OCI-M2 (cell line): ENCODE data around the gene OSBPL6.
"Not testable (repeated sequence)": the region's sequence is repeated elsewhere in the genome, so short reads cannot be mapped to it uniquely, and the experiment has no call there.

ENCODE experiments used
- DNase-seq: peaks from one replicate; lab custom pipeline; 2025; ENCODE audit not compliant: unreplicated experiment; lab: John Stamatoyannopoulos, UW

Gene OSBPL6

DNA sequence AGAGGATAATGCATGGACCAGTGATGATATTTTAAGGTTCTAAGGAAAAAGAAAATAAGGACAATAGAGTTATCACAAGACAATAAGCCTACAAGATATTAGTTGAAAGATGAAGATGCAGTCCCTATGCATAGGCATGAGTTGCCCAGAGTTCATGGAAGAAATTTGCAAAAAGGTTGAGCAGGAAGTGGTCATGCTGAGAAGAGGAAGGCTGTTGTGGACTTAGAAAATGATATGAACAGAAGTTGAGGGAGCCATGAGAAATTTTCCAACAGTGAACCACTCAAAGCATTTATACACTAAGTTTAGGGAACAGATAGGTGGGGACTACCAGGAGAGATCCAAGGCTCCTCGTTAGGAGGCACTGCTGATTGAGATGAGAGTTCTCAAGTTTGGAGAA, 3.5 kb downstream of the OSBPL6 start:
- DNase-seq, result no peak

DNA sequence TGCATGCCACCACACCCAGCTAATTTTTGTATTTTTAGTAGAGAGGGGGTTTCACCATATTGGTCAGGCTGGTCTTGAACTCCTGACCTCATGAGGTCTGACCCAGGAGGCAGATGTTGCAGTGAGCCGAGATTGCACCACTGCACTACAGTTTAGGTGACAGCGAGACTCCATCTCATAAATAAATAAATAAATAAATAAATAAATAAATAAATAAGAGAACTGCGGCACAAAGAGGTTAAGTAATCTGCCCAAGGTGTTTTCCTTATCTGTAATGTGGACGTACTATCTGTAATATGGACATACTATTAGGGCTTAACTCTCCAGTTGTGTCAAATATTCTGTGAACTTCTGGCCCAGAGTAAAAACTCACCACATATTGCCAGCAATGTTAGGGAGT, 4.1 kb downstream of the OSBPL6 start:
- not testable (repeated sequence) for DNase-seq

DNA sequence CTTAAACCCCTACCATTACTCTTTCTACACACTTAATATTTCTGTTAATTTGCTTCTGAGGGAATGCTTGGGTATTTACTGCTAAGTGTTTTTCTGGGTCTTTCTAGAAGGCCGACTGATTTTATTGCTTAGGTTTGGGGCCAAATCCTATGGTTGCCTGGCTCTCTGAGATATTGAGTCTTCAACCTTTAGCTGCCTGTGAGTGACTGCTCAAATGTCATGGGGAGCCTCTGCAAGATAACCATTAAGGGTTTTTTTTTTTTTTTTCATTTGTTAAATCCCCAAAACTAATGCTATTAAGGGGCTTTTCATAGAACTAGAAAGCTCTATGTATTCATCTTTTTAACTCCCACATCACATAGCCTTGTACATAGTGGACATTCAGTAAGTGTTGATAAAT, 5.0 kb downstream of the OSBPL6 start:
- no peak for DNase-seq

DNA sequence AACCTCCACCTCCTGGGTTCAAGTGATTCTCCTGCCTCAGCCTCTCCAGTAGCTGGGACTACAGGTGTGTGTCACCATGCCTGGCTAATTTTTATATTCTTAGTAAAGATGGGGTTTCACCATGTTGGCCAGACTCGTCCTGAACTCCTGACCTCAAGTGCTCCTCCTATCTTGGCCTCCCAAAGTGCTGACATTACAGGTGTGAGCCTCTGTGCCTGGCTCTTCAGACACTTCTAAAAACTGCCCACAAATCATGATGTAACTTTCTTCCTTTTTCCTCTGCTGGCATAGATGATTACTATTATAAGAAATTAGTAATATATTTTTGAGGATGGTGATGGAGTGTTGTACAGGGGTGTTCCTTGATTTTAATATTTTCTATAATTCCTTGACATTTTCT, 6.0 kb downstream of the OSBPL6 start:
- no peak for DNase-seq

DNA sequence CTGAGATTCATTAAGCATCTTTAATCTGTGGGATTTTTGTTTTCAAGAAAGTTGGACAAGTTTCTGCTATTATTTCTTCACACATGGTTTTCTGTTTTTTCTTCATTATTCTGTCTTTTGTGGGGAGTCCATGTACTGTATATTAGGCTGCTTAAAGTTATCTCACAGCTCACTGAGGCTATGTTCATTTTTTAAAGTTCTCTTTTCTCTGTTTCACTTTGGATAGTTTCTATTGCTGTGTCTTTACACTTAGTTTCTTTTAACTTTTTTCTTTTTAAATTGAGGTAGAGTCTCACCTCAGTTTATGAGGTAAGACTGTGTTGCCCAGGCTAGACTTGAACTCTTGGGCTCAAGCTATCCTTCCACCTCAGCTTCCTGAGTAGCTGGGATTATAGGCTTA, 8.6 kb downstream of the OSBPL6 start:
- DNase-seq, result no peak

DNA sequence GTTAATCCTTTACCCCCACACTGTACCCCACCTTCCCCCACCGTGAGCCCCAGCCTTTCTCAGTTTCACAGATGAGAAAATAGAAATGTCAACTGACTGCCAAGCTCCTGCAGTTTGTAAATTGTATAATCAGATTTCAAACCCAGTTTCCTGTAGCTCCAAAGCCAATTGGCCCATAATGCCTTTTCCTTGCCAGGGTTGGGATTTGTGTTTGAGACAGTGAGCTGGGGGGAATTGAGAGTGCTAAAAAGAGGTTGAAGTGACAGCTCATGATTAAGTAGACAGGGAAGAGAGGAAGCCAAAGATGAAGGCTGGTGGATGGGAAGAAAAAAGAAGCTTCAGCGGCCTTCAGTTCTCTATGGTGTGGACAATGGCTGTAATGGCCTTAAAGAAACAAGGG, 10.7 kb downstream of the OSBPL6 start:
- DNase-seq, result no peak

DNA sequence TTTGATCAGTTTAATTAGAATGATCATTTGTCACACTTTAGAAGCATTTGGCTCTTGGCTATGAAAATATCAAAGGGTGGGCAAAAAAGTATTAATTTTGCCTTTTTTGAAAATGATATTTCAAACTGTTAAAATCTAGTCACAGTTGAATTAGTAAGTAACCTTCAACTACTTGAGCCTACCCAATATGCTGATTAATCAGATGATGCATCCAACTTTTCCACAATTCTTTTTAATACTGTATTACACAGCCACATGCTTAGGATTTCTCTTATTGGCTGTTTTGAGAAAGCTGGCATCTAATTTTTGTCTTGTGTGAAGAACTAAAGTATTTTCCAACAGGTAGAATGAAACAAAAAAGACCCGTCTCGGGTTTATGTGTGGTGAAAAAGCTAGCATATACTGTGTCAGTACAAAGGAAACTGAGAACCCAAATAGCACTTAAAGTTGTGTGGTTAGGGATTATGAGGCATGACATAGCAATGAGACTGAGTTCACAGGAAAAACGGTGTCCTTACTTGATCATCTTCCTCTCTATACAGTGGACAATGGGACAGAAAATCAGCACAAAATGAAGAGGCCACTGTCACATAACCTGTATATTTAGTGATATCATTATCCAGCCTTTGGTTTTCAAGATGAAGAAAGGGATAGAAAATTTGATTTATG, 11.7 kb downstream of the OSBPL6 start:
- DNase-seq, result no peak

DNA sequence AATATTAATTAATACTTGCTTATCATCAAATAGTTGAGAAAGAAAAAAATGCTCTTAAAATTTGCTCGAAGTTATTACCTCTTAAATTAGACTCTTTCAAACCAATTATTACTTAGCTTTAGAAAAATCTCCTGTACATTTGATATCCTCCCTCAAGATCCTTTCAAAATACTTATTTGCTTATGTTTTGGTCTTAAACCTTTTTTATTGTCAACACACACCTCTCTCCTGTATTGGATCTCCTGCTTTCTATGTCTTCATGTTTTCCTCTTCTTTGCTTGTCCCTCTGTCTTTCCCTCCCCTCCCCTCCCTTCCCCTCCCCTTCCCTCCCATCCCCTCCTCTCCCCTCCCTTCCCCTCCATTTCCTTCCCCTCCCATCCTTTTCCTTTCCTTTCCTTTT, 14.0 kb downstream of the OSBPL6 start:
- no peak for DNase-seq

DNA sequence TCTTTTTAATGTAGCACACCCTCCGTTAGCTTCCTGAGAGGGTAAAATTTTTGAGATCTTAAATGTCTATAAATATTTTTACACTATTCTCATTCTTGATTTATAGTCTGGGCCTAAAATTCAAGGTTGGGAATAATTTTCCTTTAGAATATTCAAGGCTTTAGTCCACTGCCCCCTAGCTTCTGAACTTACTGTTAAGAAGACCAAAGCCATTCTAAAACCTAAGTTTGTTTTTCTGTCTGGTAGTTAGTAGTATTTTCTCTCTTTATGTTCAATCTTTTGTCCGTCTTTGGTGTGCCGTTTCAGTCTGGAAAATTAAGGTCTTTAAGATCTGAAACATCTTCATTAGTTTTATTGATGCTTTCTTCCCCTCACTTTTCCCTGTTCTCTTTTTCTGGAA, 14.5 kb downstream of the OSBPL6 start:
- no peak for DNase-seq

DNA sequence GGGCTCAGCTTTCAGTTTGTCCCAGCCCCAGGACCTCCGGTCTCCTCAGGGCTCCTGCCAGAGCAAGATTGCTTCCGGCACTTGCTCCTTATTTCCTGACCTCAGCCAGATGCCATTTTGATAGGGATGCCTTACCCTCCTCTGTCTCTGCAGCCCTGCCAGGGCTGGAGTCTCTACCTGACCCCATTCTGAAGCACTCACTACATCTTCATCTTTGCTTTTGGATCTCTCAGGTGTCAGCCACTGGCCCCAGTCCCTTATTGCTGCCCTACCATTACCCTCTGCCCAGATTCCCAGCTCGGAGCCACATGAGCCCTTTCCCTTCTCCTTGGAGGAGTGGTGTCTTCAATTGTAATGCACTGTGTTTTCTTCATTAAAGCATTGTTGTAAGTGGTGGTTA, 17.1 kb downstream of the OSBPL6 start:
- no peak for DNase-seq

DNA sequence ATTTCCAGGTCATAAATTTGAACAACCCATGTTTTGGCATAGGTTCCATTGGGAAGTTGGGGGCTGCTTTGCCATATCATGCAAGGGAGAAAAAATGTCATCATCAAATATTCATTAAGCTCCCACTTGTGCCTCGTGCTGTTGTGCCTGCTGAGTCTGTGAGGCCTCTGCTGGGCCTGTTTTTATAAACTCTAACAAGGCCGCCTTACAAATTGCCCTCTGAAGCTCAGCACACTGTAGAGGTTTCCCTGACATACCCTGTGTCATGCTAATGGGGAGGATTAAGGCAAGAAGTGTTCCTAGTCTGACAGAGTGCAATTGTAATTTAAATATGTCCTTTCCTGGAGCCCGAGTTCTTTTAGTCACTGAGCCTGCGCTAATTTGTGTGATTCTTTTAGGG, 17.6 kb downstream of the OSBPL6 start:
- DNase-seq, result no peak

DNA sequence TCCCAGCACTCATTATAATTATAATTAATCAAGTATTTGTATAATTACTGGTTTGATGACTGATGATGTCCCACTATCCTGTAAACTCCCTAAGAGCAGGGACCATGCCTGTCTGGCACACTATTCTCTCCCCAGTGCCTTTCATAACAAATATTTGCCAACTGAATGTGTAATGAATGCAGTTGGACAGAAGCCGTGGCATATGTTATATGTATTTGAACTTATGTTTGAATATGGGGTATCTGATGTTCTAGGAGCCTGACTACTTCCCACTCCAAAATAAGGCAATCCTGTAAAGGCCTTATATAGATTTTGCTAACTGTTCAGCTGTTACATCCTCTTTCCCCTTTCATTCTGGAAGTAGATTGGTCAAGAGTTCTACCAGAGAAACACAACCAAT, 19.7 kb downstream of the OSBPL6 start:
- DNase-seq, result no peak

DNA sequence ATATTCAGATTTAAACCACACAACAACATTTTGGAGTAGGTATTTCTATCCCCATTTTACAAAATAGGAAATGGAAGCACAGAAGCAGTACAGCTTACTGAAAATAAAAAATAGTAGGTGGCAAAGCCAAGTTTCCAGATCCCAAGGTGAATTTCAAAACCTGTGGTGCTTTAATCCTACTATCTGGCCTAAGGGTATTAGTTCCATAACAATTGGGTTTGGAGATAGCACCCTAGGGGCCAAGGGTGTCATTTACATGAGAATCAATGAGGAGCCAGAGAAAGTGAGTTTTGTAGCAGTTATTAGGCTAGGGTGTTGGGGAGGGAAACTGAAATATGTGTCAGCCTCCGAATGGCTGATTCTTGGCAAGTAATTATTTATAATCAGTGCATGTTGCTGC, 24.9 kb downstream of the OSBPL6 start:
- DNase-seq, result no peak

DNA sequence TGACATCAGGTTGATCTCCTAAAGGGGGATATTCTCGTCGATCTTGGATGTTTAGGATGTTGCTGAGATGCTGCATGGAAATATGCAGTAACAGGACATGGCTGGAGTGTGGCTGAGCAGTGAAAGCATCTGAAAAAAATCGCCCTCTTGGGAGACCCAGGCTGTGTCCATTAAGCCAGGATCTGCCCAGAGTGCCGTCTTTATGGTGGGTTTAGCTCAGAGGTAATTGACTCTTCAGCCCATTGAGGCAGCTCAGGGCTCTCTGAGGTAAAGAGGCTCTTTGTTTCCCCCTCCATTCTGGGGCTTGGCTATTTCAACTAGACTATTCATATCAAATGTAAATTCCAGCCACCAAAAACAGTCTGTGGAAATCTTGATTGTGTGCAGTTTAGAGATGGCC, 26.5 kb downstream of the OSBPL6 start:
- no peak for DNase-seq

DNA sequence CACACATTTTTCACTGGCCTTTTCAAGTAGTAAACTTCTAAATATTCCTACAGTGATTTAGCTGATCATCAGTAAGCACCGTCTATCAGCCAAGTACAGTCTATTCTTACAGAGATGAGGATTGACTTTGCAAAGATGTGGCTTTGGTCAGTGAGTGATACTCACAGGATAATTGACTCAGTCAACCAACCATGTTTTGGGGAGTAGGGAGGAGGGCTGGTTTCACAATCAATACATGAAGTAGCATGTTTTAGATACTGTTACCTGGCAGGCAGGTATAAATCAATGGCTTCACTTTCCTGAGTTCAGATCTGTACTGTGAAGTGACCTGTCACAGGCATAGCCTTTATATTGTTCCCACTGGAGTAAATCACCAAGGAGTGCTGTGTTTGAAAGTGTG, 27.2 kb downstream of the OSBPL6 start:
- no peak for DNase-seq

DNA sequence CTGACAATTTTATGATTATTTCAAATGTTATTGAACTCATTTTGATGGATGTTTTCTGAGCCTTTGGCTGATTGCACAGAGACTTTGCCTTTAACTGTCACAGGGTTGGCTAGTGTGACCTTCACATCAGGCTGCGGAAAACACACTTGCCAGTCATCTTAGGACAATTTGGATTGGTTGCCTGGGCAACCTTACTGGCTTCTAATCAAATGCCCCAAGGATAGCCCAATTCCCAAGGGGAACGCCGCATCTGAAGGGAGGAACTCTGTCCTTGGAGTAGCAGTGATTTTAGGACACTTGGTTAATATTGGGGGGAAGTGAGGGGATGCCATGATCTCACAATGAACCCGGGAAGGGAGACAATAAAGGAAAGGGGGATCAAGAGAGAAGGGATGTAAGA, 29.5 kb downstream of the OSBPL6 start:
- DNase-seq, result no peak

DNA sequence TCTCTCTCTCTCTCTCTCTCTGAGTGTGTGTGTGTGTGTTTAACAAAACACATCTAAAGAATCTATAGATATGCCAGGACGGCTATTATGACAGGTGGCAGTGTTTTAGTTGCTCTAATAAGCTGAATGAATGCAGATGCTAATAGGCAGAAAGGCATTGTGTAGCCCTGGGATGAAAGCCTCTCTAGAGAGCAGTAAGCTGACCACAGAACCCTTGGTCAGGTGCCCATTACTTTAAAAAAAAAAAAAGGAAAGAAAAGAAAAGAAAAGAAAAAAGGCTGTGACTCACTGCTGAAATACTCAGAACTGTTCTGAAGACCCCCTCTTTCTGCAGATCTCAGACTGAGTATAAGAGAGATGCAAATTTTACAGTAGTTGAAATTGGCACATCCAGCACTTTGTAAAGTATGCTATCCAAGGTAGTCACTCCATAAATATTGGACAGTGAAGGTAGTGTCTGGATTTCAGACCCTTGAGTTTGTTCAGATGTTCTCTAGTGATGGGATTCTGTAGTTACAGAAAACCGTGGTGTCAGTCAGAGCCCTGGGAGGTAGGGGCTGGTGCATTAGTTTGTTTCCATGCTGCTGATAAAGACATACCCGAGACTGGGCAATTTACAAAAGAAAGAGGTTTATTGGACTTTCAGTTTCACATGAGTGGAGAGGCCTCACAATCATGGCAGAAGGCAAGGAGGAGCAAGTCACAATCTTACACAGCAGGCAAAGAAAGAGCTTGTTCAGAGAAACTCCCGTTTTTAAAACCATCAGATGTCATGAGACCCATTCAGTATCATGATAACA, 30.9 kb downstream of the OSBPL6 start:
- no peak for DNase-seq

DNA sequence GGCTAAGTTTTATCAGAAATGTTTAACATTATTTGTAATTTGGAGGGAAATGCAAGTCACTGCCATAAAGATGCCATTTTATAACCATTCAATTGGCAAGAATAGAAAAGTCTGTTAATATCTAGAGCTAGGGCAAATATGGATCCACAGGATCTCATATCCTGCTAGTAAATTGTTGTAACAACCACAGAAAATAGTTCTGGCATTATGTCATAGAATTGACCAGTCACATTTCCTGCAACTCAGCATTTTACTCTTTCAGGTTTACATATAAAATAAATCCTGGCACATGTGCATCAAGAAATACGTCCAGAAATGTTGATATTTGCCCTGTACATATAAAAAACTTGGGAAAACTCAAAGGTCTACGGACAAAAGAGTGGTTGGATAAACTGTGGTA, 32.9 kb downstream of the OSBPL6 start:
- no peak for DNase-seq

DNA sequence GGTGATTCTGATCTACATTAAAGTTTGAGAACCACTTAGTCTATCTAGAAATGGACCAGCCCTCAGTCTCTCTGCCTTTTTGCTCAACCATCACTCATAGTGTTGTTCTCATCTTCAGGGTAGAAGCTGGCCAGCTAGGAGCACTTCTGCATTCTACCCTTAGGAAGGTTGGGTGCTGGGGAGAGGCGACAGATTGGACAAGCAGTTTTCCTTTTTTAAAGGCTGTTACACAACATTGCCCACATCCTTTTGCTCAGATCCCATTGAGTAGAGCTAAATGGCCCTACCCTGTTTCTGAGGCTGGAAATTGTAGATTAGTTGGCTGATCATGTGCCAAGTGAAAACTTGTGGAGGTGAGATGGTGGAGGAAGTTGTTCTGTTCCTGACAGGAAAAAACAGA, 35.6 kb downstream of the OSBPL6 start:
- no peak for DNase-seq

DNA sequence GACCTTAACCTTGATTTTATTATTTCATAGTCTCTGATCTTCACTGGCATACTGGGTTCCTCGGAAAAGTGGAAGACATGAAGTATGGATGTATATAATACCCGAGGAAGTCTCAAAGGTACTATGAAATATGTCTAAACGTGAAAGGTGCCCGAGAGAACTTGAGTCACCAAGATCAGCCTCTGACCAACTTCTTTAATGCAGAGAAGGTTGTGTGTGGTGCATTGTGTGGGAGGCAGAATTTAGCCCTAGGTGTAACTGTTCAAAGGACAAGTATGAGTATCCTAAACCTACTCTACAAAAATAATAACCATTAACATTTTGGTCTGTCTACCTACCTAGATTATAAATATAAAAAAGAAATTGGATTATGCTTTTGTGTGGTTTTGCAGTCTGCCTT, 36.1 kb downstream of the OSBPL6 start:
- no peak for DNase-seq

DNA sequence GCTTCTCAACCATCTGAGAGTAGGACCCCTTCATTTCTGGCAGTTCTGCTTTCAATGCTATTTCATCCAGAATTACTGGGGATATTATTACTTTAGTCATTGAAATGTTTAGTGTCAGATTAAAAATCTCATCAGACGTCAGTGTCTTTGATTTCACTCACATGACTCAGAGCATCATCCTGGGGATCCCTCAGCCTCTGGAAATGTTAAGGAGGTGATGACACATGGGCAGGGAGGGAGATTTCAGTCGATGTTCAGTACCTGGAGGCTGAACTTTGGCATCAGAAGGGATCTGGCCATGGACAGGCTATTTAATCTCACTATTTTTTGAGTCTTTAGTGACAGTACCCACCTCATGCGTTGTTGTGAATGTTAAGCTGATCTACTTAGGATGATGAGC, 39.1 kb downstream of the OSBPL6 start:
- no peak for DNase-seq

DNA sequence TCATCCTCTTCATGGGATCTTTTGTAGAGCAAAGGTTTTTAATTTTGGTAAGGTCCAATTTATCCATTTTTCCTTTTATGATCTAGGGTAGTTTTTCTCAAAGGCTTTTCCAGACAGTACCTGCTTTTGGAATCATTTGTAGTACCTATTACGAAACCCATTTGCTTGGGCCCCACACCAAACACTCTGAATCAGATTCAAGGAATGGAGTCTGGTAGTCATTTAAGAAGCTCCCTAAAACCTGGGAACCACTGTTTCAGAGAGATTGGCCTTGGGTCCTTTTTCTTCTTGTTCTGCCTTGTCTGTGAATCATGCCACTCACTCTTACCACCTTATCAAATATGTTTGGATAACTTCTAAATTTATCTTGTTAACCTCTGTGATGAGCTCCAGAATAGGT, 40.3 kb downstream of the OSBPL6 start:
- DNase-seq, result no peak
